Spleen (tissue), 7 donors: ENCODE data around the gene PITPNM1.

ENCODE experiments used
- CTCF ChIP-seq, 11 experiments: fragments of 200-600 bp in 7 of 11; fragments of 450-650 bp in 4 of 11; sonication (generic) in 4 of 11; IDR thresholded peaks in 8 of 11; conservative IDR thresholded peaks in 3 of 11; 1 replicate in 7 of 11; 2 replicates in 4 of 11; pipeline versions ENCODE4 v1.4.0 to v1.8.0; 2016 to 2021; ENCODE audit warnings: antibody characterized with exemption in 11 of 11, inconsistent platforms in 4 of 11, mild to moderate bottlenecking in 1 of 11
- POLR2A ChIP-seq, 3 donors: fragments of 450-650 bp; IDR thresholded peaks; one replicate each; pipeline ENCODE4 v1.5.1; 2017; ENCODE audit warnings: antibody characterized with exemption in 3 of 3, mild to moderate bottlenecking in 1 of 3
- POLR2AphosphoS5 ChIP-seq, 3 donors: sonication (generic); formaldehyde crosslinking; IDR thresholded peaks; one replicate each; pipeline ENCODE4 v1.5.1; 2017; ENCODE audit warnings: antibody characterized with exemption in 3 of 3
- donor health status: DM: no; HTN: no; CAD: no; lungs with moderate emphysema.
- donor health status: DM: no; HTN: no; CAD: no.
- donor health status: DM: no; HTN: no; CAD: no.

- TF ChIP-seq CTCF (IDR thresholded peaks at IDR 0.05 in 8 of 11, conservative IDR thresholded peaks at IDR 0.05 in 3 of 11) (no peak), POLR2A (IDR thresholded peaks at IDR 0.05) (no peak), POLR2AphosphoS5 (IDR thresholded peaks at IDR 0.05) (peak in 1 of 3 donors; percentile 31)
Measured at GRCh38 chr11:67457453-67457852, 47.7 kb downstream of the PITPNM1 start.
